Suppressor macrophage treated with lipopolysaccharide for 4 hours (primary cell): ENCODE data around the gene IL4I1.
A peak's percentile ranks its signal among the peaks of the same experiment; 100 is the strongest.

ENCODE experiments used
- DNase-seq: peaks from one replicate; pipeline ENCODE4 v3.0.0-alpha.2; 2020

IL4I1 gene

DNA sequence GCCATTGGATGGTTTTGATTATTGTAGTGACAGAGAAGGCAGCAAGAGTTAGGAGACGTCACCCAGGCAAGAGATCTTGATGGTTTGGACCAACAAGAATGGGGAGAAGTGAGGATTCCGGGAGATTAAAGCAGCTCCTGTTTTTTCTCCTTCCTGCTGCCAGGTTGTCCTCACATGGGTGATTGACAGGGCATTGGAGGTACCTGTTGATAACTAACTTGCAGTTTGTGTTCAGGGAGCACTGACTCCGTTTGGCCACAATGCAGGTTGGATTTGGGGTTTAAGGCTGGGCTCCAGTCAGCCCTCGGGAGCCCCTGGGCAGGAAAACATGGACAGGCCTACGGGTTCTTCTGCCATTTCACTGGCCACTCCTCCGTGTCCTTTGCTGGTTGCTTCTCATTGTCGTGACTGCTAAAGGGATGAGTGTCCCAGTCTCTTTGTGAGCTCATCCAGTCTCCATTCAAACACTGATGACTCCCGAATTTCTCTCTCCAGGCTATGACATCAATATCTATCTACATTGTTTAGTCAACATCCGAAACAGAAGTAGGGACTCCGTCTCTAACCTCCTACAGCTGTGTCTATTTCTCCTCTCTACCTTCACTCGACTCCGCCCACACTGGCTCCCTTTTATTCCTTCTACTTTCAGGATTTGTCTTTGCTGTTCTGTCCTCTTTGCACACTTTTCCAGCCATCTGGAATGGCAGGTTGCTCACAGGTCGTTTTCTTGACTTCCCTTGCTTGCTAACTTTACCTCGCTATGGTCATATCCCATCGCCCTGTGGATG, 47.1 kb downstream of the IL4I1 start:
- DNase-seq = no peak

GRCh38 chr19:49848938-49849337, 47.7 kb downstream of the IL4I1 start:
- DNase-seq = no peak

DNA sequence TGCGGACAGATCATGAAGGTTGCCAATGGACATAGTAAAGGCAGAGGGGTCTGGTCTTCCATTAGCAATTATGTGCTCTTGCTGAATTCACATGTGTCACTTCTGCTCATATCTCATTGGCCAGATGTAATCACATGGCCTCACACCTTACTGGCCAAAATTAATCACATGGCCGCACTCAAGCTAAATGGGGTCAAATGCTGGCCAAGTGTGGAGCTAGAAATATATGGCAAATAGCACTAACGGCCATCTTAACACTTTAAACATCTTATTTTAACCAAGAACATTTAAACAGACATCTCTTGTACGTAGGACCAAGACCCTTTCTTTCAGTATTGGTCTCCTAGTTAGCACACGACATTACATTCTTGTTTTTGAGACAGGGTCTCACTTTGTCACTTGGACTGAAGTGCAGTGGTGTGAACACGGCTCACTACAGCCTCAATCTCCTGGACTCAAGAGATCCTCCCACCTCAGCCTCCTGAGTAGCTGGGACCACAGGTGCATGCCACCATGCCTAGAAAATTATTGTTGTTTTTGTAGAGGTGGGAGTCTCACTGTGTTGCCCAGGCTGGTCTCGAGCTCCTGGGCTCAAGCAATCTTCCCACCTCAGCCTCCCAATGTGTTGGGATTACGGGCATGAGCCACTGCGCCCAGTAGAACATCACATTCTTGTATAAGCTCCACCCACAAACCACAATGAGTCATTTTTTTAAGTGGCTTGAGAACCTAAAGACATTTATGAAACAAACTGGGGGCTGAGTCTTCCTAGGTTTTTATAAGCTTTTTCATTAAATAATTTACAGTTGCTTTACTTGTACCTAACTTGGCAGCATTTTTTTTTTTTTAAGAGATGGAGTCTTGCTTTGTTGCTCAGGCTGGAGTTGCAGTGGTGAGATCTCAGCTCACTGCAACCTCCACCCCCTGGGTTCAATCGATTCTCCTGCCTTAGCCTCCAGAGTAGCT, 48.7 kb downstream of the IL4I1 start:
- DNase-seq = peak; percentile 79

DNA sequence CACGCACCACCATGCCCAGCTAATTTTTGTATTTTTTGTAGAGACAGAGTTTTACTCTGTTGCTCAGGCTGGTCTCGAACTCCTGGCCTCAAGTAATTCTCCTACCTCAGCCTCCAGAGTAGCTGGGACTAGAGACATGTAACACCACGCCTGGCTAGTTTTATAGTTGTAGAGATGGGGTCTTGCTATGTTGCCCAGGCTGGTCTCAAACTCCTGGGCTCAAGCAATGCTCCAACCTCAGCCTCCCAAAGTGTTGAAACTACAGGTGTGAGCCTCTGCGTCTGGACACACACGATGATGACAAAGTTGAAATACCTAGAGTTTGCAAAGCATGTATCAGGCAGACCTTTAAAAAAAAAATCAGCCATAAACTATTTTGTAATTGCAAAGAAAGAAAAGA, 50.3 kb downstream of the IL4I1 start:
- DNase-seq = no peak

DNA sequence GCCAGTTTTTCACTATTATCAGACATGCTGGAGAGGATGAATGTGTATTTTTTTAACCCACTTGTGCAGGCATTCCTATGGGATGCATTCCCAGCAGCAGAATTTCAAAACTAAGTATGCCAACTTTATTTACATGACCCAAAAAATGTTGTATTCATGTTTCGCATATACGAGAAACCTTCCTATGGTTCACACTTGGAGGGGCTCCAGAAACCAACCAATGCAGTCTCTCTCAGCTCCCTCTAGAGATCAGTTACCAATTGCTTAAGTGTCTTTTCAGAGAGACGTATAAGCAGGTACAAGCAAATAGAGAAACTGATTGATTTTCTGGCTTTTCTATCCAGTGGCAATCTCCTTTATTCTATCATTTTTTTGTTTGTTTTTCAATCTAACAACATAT, 51.3 kb downstream of the IL4I1 start:
- DNase-seq = no peak

DNA sequence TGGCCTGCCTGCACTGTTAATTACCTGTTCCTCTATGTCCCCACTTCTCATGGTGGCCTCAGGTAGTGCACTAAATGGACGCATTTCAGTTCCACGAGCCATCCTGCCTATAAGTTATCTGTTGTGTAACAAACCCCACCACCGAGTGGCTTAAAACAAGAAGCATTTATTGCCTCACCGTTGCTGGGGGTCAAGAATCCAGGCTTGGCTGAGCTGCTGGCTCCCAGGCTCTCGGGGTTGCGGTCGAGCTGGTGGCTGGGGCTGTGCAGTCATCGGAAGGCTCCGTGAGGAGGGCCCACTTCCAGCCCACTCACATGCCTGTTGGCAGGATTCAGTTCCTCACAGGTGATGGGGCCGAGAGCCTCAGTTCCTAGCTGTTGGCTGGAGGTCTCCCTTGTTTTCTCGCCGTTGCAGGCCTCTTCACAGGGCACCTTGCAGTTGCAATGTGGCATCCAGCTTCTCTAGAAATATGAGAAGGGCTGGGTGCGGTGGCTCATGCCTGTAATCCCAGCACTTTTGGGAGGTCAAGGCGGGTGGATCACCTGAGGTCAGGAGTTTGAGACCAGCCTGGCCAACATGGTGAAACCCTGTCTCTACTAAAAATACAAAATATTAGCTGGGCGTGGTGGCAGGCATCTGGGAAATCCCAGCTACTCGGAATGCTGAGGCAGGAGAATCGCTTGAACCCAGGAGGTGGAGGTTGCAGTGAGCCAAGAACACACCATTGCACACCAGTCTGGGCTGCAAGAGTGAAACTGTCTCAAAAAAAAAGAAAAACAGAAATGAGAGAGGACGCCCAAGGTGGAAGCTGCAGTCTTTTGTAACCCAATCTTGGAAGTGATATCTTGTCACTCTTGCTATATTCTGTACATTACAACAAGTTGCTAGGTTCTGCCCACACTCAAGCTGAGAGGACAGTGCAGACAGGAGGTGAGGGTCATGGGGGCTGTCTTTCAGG, 52.3 kb downstream of the IL4I1 start:
- DNase-seq = peak; percentile 31

DNA sequence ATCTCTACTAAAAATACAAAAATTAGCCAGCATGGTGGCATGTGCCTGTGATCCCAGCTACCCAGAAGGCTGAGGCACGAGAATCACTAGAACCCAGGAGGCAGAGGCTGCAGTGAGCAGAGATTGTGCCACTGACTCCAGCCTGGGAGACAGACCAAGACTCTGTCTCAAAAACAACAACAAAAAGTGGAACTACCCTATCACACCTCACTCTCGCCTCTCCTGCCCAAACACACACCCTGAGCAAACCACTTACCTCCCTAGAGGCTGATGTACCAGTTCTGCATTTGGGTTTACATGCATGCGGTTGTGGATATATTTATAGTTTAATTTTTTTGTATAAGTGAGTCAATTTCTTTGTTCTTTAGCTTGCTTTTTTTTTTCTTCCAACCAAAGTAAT, 53.4 kb downstream of the IL4I1 start:
- no peak for DNase-seq

- no peak for DNase-seq
Measured at GRCh38 chr19:49840736-49841249, 55.9 kb downstream of the IL4I1 start.

DNA sequence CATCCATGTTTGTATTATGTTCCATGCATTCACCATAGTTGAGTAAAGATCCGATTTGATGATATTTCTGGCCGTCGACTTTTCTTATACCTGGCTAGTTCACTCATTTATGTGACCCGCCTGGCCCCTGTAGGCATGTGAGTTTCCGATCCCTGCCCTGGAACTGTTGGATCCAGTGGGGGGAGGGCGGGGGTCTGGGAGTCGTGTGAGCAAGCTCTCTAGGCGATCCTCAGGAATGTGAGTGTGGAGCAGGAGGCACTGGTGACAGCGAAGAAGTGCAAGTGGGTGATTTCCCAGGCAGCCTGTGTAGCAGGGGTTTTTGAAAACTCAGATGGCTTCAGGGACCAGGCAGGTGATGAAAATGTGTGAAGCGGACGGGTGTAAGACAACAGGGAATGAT, 56.4 kb downstream of the IL4I1 start:
- DNase-seq = no peak

DNA sequence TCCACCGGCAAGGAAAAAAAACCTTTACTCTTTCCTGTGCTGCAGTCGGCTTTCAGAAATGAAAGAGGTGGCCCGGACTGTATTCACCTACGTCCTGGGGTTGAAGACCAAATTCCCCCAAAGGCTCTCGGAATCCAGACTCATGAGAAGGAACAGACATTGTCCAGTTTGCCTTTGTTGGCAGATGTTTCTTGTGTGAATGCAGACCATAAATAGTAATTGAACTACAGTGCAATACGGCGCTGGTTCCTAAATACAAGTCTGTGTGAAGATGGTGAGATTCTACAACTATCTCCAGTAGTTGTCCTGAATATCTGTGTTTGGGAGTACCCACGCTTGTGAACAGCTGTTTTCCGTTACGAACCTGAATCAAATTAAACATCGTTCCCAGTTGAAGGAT, 57.0 kb downstream of the IL4I1 start:
- no peak for DNase-seq
